Measurements from ENCODE around the gene ERC2. TPM values are rescaled to one million over a fixed set of nuclear protein-coding genes. Genes with fewer than 3 reads are reported as not detected.

The ERC2 gene
- total RNA-seq, 1 donor from 2014 or later, result 32.5 TPM

GRCh38 chr3:56229311-56229710 is 239.0 kb downstream of the ERC2 start:
- Mint-ChIP-seq H3K27me3 (no peaks in the 10 kb centered on the region), H3K27ac (no peak overlapping the region), H3K9me3 (ENCODE audit: low read depth) (peaks cover 5% of the 10 kb centered on the region), H3K36me3 (ENCODE audit: insufficient read depth) (no peaks in the 10 kb centered on the region), H3K4me3 (ENCODE audit: low read depth) (no peak overlapping the region), H3K4me1 (ENCODE audit: low read depth) (peaks cover 8% of the 10 kb centered on the region)
- DNase-seq (ENCODE audit: low spot score, unreplicated experiment), result no peak
- TF ChIP-seq, protein P1, sequence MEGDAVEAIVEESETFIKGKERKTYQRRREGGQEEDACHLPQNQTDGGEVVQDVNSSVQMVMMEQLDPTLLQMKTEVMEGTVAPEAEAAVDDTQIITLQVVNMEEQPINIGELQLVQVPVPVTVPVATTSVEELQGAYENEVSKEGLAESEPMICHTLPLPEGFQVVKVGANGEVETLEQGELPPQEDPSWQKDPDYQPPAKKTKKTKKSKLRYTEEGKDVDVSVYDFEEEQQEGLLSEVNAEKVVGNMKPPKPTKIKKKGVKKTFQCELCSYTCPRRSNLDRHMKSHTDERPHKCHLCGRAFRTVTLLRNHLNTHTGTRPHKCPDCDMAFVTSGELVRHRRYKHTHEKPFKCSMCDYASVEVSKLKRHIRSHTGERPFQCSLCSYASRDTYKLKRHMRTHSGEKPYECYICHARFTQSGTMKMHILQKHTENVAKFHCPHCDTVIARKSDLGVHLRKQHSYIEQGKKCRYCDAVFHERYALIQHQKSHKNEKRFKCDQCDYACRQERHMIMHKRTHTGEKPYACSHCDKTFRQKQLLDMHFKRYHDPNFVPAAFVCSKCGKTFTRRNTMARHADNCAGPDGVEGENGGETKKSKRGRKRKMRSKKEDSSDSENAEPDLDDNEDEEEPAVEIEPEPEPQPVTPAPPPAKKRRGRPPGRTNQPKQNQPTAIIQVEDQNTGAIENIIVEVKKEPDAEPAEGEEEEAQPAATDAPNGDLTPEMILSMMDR (IDR thresholded peaks at IDR 0.05; ENCODE audit: unreplicated experiment), result no peak

DNA sequence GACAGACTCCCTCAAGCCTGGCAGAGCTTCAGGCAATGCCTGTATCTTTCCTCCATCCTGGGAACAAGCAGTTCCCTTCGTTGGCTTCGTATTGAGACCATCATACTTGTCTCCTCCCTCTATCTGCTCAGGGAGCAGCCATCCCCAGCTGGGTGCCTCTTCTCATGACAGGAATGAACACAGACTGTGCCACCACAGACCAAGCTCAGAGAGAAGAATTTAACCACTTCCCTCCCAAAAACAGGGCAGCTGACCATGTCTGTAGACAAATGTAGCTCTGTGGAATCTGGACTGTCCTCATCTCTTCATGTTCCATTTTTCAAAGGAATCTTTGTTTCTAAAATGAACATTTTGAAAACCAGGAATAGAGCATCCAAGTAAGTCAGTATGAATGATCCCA is 245.4 kb downstream of the ERC2 start:
- TF ChIP-seq, protein P1 (IDR thresholded peaks at IDR 0.05; ENCODE audit: unreplicated experiment), result no peak
- Mint-ChIP-seq H3K9me3 (ENCODE audit: low read depth) (no peaks in the 10 kb centered on the region), H3K4me3 (ENCODE audit: low read depth) (no peak overlapping the region), H3K27ac (no peak overlapping the region), H3K27me3 (no peaks in the 10 kb centered on the region), H3K36me3 (ENCODE audit: insufficient read depth) (no peaks in the 10 kb centered on the region), H3K4me1 (ENCODE audit: low read depth) (peaks cover 10% of the 10 kb centered on the region)
- DNase-seq (ENCODE audit: low spot score, unreplicated experiment), result no peak

DNA sequence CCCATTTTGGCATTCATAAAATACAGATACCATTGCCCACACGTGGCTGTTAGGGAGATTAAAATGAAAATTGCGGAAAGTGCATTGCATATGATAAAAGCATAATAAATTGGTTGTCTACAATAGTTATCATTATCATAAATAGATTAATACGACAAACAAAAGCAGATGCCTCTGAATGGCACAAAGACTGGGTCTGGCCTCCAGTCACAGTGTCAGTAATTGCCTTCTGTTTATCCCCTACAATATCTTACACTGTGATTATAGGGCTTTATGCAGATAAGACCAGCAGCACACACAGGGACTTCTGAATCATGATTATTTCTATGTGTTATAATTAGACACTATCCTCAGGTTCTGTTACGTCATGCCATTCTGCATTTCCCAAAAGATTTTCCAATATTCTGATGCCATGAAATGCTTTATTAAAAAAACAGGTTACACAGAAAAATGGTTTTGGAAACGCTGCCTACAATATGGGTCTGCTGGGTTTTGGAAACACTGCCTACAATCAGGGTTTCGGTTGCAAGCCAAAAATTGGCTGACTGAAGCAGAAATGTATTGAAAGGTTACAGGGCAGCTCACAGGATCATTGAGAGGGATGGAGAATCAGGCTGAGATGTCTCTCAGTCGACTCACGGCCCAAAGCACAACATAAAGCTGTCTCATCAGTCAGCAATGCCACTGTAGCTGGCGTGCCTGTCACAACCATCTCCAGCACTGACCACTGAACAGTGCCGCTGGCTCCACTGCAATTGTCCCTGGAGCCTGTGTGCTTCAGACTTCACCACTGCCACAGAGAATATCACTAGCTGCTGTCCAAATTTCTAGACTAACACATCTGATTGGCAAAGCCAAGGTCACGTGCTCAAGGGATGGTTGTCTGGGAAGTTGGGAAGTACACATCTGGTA is 248.1 kb downstream of the ERC2 start:
- Mint-ChIP-seq H3K36me3 (ENCODE audit: insufficient read depth) (no peaks in the 10 kb centered on the region), H3K4me1 (ENCODE audit: low read depth) (peaks cover 8% of the 10 kb centered on the region), H3K9me3 (ENCODE audit: low read depth) (no peaks in the 10 kb centered on the region), H3K27ac (no peak overlapping the region), H3K4me3 (ENCODE audit: low read depth) (no peak overlapping the region), H3K27me3 (no peaks in the 10 kb centered on the region)
- DNase-seq (ENCODE audit: low spot score, unreplicated experiment), result no peak
- TF ChIP-seq, protein P1 (IDR thresholded peaks at IDR 0.05; ENCODE audit: unreplicated experiment), result no peak

GRCh38 chr3:56209982-56210751 is 258.1 kb downstream of the ERC2 start:
- TF ChIP-seq, protein P1 (IDR thresholded peaks at IDR 0.05; ENCODE audit: unreplicated experiment), result no peak
- H3K27me3 Mint-ChIP-seq, result no peaks in the 10 kb centered on the region
- H3K4me1 Mint-ChIP-seq (ENCODE audit: low read depth), result peaks cover 2% of the 10 kb centered on the region
- no peak overlapping the region for H3K27ac Mint-ChIP-seq
- H3K4me3 Mint-ChIP-seq (ENCODE audit: low read depth), result no peak overlapping the region
- no peak for DNase-seq (ENCODE audit: low spot score, unreplicated experiment)
- H3K36me3 Mint-ChIP-seq (ENCODE audit: insufficient read depth), result peaks cover 9% of the 10 kb centered on the region
- H3K9me3 Mint-ChIP-seq (ENCODE audit: low read depth), result peaks cover 19% of the 10 kb centered on the region

DNA sequence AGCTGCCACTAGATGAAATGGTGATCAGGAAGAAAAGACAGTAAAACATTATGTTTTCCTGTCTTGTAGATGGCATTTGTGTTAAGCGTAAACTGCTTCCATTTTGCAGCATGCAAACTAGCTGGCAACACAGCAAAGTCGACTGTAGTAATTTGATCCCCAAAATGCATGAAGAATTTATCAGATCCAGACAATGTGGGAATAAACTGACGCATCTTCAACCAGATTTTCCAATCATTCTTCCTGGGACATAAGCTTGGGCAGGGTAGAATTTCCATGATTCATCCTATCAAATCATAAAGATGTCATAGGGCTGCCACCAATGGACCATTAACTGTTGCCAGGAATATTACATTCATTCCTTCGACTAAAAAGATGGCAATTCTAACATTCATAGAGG is 260.3 kb downstream of the ERC2 start:
- TF ChIP-seq, protein P1 (IDR thresholded peaks at IDR 0.05; ENCODE audit: unreplicated experiment), result no peak
- no peak for DNase-seq (ENCODE audit: low spot score, unreplicated experiment)
- H3K4me3 Mint-ChIP-seq (ENCODE audit: low read depth), result no peak overlapping the region
- no peaks in the 10 kb centered on the region for H3K27me3 Mint-ChIP-seq
- no peak overlapping the region for H3K27ac Mint-ChIP-seq
- peaks cover 16% of the 10 kb centered on the region for H3K9me3 Mint-ChIP-seq (ENCODE audit: low read depth)
- peaks cover 8% of the 10 kb centered on the region for H3K36me3 Mint-ChIP-seq (ENCODE audit: insufficient read depth)
- H3K4me1 Mint-ChIP-seq (ENCODE audit: low read depth), result peaks cover 2% of the 10 kb centered on the region
